Endothelial cell of hepatic sinusoid (primary cell): ENCODE results near the gene HNRNPK.

Experiments used
- in situ Hi-C: cut with HindIII; loops from 2 replicates; pipeline ENCODE4 v1.10.0; 2017; ENCODE audit warnings: low sequenced_read_pairs

Gene HNRNPK

GRCh38 chr9:83978992-83979811 is 813 bp downstream of the HNRNPK start:
- in situ Hi-C loops, result no loop called here

DNA sequence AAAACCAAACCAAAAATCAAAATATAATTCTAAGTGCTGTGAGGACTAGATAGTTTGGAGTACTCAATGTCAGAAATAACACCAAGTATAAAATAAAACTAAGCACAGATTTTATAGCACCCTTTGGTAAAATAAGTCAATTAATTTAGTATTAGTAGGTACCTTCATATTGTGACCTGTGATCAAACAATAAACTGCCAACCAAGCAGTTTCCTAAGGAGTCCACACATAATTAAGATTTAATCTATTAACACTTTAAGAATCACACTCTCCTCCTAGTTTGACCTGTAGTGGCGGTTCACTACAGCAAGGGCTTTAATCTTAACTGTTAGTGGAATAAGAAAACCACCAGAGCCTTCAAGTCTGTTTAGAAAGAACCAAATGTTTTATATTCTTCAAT is 2.8 kb downstream of the HNRNPK start:
- in situ Hi-C loops, result no loop called here

DNA sequence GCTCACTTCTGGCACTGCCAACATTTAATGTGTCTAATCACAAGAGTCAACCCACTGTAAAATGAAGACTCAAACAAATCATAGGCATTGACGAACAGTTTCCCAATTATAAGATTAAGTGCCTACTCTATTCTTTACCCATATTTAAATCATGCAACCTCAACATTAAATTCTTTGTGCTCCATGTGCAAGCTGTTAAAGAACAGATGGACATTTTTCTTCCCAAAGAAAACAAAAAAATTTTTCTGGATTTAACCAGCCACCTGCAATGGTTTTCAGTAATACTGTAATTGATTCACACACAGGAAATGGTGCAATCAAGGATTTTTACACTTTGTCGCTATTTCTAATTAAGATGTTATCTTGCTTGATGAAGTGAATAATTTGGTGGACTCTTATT is 3.6 kb downstream of the HNRNPK start:
- in situ Hi-C loops, result no loop called here

DNA sequence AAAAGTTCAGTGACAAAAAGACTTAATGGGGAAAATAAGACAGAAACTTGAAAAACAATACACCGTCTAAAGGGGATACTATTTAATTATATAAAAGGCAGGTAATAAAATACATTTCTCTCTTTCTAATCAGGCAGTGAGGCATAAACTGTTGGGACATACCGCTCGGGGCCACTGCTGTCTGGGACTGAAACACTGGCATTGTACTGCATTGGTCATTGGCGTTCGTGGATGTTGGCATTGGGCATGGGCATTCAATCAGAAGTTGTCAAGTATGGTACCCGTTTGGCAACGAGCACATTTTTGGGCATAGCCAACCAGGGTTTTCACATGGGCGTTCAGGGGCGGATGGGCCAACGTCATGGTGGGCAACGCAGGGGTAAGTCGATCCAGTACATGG is 4.7 kb downstream of the HNRNPK start:
- in situ Hi-C loops, result no loop called here

DNA sequence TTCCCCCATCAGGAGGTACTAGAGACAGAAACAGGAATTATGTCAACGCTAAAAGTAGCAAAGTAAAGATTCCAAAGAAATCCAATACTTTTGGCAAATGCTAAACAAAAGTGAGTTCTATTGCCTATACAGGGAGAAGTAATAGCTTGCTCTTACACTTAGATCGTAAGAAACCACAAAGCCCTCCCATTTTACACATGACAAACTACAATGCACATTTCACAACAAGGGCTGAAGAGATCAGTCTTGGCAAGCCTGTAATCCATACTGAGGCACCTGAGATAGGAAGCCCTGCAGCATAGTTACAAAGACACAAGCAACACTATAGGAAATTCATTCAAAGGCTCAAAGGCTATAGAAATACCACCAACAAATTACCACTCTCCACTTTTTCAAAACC is 7.7 kb downstream of the HNRNPK start:
- in situ Hi-C loops, result no loop called here

- in situ Hi-C loops, result no loop called here
These were observed 8.5 kb downstream of the HNRNPK start for GRCh38 chr9:83971485-83971884.

DNA sequence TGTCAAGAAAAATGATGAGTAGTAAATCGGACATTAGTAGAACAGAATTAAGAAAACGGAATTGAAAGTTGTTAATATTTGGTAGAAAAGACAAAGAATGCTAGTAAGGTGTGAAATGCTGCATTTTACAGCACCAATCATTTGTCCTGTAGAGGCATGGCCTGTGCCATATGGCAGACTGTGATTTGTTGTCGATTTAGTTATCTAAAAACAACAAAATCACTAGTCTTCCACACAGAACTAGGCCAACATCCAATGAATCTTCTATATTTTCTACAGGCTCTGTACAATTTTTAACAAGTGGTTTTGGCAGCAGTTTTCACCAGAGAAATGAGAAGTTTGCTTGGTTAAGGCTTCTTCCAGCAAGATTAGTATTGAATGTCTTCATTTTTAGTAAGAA is 10.4 kb downstream of the HNRNPK start:
- in situ Hi-C loops, result no loop called here

- in situ Hi-C loops, result no loop called here
These were observed 12.9 kb downstream of the HNRNPK start for GRCh38 chr9:83967073-83967472.

GRCh38 chr9:83966209-83966582 is 13.8 kb downstream of the HNRNPK start:
- in situ Hi-C loops, result no loop called here

DNA sequence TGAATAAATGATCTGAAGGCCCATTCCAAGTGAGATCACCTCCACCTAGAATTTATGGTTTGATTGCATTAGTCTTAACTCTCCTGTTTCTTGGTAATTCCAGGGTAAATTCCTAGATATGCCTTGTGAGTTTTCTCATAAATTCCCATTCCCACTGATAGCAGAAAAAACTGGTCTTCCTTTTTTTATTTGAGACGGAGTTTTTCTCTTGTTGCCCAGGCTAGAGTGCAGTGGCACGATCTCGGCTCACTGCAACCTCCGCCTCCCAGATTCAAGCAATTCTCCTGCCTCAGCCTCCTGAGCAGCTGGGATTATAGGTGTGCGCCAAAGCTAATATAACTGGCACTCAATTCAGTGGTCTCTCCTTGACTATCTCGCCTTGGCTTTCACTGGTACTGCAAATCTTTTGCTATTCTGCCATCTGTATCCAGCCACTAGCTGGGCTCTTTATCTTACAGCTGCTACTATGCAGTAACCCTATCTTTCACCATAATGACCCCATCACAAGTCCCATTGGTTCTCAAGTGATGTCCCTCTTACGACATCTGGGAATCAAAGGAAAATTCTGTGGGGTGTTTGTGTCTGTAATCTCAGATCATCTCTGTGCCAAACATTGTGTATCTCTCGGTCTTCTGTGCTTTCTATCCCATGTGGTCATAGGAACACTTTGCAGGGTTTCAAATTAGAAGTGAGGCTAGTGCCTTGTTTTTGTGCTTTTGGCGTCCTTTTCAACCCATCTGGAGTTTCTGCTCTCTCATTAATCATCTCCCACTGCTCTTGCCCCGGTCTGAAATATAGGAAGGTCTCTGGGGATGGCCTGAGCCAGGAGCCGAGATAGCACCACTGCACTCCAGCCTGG is 14.4 kb downstream of the HNRNPK start:
- in situ Hi-C loops, result no loop called here

DNA sequence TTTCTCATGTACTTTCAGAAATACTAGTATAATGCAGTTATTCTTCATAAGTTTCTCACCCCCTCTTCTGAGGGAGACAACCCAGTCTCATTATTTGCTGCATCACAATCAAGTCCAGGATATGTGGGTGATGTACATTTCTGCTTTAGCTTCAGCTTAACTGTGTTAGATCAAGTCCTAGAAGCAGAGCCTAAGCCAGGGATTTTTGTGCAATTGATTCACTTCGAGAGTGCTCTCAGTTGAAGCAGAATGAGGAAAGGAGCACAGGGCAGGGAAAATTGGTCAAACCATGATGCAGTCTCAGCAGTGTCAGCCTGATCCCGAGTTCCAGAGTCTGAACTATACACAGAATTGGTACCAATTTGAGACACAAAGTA is 15.1 kb downstream of the HNRNPK start:
- in situ Hi-C loops, result no loop called here

DNA sequence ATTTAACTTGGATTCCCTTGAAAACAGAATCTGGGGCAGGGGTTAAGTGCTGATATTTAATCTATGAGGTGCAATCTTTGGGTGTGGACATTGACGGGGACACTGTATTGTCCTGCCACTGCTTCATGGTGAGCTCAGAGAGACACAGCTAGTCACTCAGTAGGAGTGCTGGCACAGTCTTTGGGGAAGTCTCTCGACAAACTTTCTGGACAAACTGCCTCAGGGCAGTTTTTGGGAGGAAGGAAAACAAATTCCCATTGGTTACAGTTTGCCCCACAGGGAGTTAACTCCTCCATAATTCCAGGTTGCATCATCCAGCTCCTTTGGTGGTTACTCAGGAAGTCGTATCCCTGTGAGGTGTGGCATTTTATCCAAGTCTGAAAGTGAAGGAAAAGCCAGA is 17.9 kb downstream of the HNRNPK start:
- in situ Hi-C loops, result no loop called here

GRCh38 chr9:83960991-83961390 is 19.0 kb downstream of the HNRNPK start:
- in situ Hi-C loops, result no loop called here

DNA sequence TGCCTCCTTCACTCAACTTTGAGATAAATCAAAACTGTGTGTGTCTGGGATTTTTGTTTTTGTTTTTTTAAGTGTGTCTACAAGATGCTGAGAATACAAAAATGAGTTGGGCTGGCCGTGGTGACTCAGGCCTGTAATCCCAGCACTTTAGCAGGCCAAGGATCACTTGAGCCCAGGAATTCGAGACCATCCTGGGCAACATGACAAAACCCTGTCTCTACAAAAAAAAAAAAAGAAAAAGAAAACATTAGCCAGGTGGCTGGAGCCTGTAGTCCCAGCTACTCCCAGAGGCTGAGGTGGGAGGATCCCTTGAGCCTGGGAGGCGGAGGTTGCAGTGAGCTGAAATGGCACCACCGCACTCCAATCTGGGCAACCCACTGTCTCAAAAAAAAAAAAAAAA is 21.0 kb downstream of the HNRNPK start:
- in situ Hi-C loops, result no loop called here

DNA sequence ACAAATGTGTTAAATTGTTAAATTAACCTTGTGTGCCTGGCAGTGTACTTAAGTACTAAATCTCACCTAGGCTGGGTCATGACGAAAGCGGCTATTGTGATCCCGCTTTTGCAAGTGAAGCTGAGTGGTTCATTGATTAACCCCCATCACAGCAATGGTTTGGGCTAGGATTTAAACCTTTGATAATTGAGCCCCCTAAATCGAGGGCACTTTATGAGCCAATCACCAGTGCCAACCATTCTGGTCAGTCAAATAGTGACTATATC is 22.8 kb downstream of the HNRNPK start:
- in situ Hi-C loops, result no loop called here

DNA sequence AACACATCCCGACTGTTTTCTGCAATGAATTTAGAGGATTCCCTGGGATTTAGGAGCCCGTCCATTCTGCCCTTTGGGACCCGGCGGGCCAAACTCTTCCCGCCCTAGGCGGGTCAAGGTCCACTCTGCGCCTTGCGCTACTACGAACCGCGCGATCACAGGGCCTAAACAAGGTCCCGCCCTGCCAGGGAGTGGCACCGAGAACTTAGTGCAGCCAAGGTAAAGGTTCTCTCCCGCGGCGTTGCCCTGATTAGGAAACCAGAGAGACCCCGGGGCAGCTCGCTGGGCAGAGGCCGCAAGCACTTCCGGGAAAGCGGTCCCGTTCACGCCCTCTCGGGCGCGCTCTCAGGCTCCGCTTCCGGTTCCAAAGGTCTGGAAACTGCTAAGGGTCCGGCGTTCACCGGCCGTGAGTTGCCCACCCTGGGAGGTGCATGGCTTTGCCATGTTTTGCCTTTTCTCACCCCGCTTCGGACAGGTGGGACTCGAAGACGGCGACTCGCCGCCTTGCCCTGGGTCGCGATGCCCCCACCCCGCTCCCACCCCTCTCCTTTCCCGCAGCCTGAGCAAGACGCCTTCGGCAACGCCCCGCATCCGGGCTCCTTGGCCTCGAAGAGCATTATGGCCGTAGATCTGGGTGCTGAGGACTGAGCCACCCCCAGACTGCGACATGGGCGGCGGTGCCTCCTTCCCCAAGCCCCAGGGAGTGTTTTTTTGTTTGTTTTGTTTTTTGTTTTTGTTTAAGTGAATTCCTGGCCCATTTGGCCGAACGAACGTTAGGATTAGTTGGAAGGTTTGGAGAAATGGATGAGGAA is 23.4 kb downstream of the HNRNPK start:
- in situ Hi-C loops, result no loop called here

- in situ Hi-C loops, result no loop called here
These were observed 24.0 kb downstream of the HNRNPK start for GRCh38 chr9:83956086-83956435.

DNA sequence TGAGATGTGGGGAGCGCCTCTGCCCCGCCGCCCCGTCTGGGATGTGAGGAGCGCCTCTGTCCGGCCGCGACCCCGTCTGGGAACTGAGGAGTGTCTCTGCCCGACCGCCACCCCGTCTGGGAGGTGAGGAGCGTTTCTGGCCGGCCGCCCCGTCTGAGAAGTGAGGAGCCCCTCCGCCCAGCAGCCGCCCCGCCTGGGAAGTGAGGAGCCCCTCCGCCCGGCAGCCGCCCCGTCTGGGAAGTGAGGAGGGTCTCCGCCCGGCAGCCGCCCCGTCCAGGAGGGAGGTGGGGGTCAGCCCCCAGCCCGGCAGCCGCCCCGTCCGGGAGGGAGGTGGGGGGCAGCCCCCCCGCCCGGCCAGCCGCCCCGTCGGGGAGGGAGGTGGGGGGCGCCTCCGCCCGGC is 31.9 kb downstream of the HNRNPK start:
- in situ Hi-C loops, result loop anchor here (25.0 kb wide), 2 partner anchors 214 to 314 kb away; no protein-coding TSS in a partner anchor

DNA sequence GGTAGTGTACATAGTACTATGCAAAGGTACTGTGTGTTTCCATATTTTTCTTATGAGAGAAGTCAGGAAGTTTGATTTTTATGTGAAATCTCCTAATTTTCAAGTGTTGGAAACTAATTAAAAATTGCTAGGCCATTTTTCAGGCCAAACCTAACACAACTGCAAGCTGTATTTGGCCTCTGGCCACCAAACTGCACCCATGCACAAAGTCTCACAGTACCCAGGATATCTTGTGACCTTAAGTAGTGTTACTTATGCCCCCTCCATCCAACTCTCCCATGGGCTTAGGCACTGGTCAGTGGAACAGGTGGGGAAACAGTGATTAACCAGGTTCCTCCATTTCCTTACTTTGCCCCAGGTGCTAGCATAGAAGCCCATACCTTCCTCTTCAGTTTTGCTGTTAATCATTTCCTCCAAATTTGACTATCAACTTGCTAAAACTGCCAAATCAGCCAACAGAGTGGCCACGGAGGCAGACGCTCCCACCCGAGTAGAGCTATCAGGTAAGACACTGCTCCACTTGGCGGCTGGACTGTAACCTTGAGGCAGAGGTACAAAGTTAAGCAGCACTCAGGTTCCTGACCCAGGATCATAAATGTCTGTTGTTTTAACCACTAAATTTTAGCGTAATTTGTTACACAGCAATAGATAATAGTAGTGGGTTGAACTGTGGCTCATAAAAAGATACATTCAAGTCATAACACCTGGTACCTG is 39.3 kb downstream of the HNRNPK start:
- in situ Hi-C loops, result loop anchor here (25.0 kb wide), 2 partner anchors 222 to 322 kb away; no protein-coding TSS in a partner anchor

- in situ Hi-C loops, result loop anchor here (25.0 kb wide), 2 partner anchors 224 to 324 kb away; no protein-coding TSS in a partner anchor
These were observed 42.1 kb downstream of the HNRNPK start for GRCh38 chr9:83937861-83938455.
